HUES48 (cell line): ENCODE results near the gene MYLK.

Experiments
- H3K27ac ChIP-seq: one replicate; pipeline ENCODE4 v1.7.0; 2013; ENCODE audit warnings: low read depth, low read length, inconsistent platforms
- H3K27me3 ChIP-seq: 2 replicates; pipeline ENCODE4 v1.6.1; 2013; ENCODE audit warnings: mild to moderate bottlenecking, low read length; ENCODE audit not compliant: control insufficient read depth, insufficient read depth
- H3K36me3 ChIP-seq: 2 replicates; pipeline ENCODE4 v1.6.1; 2013; ENCODE audit warnings: low read length; ENCODE audit not compliant: control insufficient read depth, insufficient read depth
- H3K4me1 ChIP-seq: 2 replicates; pipeline ENCODE4 v1.6.1; 2013; ENCODE audit warnings: mild to moderate bottlenecking, low read length; ENCODE audit not compliant: control insufficient read depth, insufficient read depth
- H3K4me3 ChIP-seq: 2 replicates; pipeline ENCODE4 v1.5.1; 2013; ENCODE audit warnings: mild to moderate bottlenecking, low read depth, low read length
- H3K9ac ChIP-seq: 2 replicates; pipeline ENCODE4 v1.6.1; 2013; ENCODE audit warnings: mild to moderate bottlenecking, low read depth, low read length, moderate library complexity
- H3K9me3 ChIP-seq: 2 replicates; pipeline ENCODE4 v1.6.1; 2013; ENCODE audit warnings: low read length; ENCODE audit not compliant: control insufficient read depth, insufficient read depth

MYLK gene

DNA sequence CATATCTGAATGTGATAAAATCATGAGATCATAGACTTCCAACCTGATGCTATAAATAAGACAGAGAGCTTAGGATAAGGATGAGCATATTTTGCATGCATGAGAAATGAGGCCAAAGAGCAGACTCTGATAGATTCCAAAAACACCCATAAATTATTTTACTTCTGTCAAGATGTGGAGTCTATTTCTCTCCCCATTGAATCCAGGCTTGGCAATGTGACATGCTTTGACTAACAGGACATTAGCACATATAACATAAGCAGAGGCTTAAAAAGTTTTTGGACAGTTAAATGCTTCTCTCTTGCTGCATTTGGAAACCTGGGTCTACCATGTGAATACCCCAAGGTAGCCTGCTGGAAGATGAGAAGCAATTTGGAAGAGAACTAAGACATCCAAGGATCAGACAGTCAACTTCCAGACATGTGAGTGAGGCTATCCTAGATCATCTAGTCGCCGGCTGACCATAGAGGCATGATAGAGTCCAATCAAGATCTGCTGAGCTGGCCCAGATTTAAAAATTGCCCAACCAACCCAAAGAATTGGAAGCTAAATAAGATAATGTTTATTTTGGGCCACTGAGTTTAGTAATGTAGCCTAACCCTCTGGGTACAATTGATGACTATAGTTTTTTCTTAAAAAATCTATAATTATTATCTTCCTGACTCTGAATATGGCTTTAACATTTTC is 30.3 kb downstream of the MYLK start:
- Histone ChIP-seq H3K27me3 (no peaks in the 10 kb centered on the region), H3K4me1 (no peaks in the 10 kb centered on the region), H3K36me3 (no peaks in the 10 kb centered on the region), H3K9ac (no peak overlapping the region), H3K4me3 (no peak overlapping the region), H3K9me3 (0 out of 2 replicates have a peak, but pooled peaks cover 4% of the 10 kb centered on the region), H3K27ac (no peak overlapping the region)

DNA sequence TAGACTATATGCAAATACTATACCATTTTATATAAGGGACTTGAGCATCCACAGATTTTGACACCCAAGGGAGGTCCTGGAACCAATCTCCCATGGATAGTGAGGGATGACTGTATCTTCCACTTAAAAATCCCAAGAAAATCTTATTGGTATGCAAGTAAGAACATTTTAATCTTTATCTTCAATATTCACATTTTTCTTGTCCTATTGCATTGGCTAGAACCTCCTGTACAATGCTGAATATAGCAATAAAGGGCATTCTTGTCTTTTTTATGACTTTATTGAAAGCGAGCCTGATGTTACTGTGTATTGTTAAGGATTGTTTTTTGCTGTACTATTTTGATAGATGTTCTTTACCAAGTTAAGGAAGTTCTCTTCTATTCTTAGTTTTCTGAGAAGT is 36.9 kb downstream of the MYLK start:
- H3K4me3 ChIP-seq = no peak overlapping the region
- H3K4me1 ChIP-seq = no peaks in the 10 kb centered on the region; the same call in 1 of the 2 replicates
- no peaks in the 10 kb centered on the region for H3K27me3 ChIP-seq
- H3K36me3 ChIP-seq = no peaks in the 10 kb centered on the region
- H3K9me3 ChIP-seq = peaks cover 17% of the 10 kb centered on the region
- no peak overlapping the region for H3K9ac ChIP-seq
- no peak overlapping the region for H3K27ac ChIP-seq

DNA sequence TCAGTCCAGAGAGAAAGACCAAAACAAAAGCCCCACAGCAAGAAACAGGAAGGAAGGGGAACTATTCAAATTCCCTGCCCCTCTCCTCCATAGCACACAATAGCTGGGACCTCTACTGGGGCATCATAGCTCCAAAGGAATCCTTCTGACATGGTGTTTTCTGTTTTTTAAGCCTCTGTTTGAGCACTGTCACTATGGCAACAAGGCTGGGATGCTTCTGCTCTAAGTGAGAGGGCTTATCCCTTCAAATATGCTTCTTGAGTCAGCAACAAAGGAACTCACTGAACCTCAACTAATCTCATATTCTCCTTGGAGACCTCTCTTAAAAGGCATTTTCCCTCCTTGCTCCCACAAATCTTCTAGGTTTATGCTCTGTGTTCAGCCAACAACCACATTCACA is 40.5 kb downstream of the MYLK start:
- Histone ChIP-seq H3K4me1 (no peaks in the 10 kb centered on the region; the same call in 1 of the 2 replicates), H3K9ac (no peak overlapping the region), H3K36me3 (no peaks in the 10 kb centered on the region), H3K9me3 (peaks cover 17% of the 10 kb centered on the region), H3K27ac (peak overlapping the region; percentile 72), H3K4me3 (no peak overlapping the region), H3K27me3 (no peaks in the 10 kb centered on the region)

DNA sequence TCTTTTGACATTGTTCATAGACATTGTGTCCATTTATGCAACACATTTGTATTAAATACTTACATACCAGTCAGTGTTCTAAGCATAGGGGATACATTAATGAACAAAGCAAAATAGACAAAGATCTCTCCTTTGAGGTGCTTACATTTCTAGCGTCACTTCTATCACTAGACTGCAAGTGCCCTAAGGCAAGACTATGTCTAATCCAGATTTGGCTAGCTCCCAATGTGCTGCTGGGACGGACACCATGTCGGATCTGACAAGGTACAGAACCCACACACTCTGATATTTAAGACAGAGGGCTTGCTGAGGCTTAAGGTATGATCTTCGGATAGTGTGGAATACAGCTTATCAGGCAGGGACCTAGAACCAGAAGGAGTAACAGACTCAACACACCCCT is 41.4 kb downstream of the MYLK start:
- no peak overlapping the region for H3K27ac ChIP-seq
- no peak overlapping the region for H3K9ac ChIP-seq
- H3K4me3 ChIP-seq = no peak overlapping the region
- H3K9me3 ChIP-seq = peaks cover 10% of the 10 kb centered on the region; the same call in 1 of the 2 replicates
- H3K4me1 ChIP-seq = no peaks in the 10 kb centered on the region; the same call in 1 of the 2 replicates
- no peaks in the 10 kb centered on the region for H3K36me3 ChIP-seq
- H3K27me3 ChIP-seq = no peaks in the 10 kb centered on the region

DNA sequence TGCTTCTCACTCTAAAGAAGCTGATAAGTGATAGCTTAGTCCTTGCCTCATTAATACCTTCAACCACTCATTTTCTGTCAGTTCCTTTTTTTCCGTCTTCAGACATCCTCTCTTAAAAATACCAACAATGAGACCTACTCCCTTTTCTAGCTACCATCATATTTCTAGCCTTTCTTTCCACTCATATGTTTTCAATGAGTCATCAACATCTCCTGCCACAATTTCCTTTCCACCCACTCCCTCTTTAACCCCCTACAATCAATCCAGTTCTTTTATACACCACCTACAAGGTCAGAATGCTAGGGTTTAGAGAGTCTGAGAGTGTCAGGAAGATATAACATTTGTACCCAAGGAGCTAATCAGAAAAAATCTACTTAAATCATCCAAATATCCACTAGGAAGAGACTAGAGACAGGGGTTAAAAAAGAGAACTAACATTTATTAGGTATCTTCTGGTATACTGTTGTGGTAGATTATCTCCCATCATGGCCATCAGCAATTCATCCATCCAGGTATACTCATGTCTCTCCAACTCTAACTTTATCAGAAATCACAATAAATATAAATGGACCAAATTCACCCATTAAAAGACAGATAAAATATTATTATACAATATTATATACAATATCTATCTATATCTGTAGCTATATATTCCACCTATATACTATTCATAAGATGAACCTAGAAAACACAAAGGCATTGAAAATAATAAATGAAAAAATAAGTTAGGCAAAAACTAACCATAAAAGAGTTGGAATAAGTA is 42.5 kb downstream of the MYLK start:
- 0 out of 2 replicates have a peak, but pooled peaks cover 3% of the 10 kb centered on the region for H3K9me3 ChIP-seq

DNA sequence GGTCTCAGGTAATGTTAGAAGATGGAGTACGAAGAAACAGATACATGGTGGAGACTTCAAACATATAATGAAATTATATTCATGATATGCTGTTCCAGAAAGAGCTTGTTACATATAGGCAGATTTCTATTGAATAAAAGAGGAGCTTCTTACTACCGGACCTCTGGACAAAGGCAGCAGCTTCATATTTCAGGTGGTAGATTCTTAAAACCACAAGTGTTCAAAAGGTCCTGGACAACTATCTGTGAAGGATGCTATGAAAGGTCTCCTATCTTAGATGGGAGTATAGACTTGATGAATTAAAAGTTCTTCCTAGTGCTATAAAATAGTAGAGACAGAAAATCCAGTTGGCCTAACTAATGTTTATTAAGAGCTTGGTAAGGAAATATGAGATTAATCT is 43.2 kb downstream of the MYLK start:
- H3K9me3 ChIP-seq = 0 out of 2 replicates have a peak, but pooled peaks cover 3% of the 10 kb centered on the region
- no peaks in the 10 kb centered on the region; the same call in 1 of the 2 replicates for H3K4me1 ChIP-seq
- no peak overlapping the region for H3K4me3 ChIP-seq
- H3K9ac ChIP-seq = no peak overlapping the region
- H3K27me3 ChIP-seq = no peaks in the 10 kb centered on the region
- no peaks in the 10 kb centered on the region for H3K36me3 ChIP-seq
- no peak overlapping the region for H3K27ac ChIP-seq

More for the DNA sequence above, 42.5 kb downstream of the MYLK start:
- Histone ChIP-seq H3K9ac (no peak overlapping the region), H3K36me3 (no peaks in the 10 kb centered on the region), H3K4me1 (no peaks in the 10 kb centered on the region; the same call in 1 of the 2 replicates), H3K4me3 (no peak overlapping the region), H3K27ac (no peak overlapping the region), H3K27me3 (no peaks in the 10 kb centered on the region)

DNA sequence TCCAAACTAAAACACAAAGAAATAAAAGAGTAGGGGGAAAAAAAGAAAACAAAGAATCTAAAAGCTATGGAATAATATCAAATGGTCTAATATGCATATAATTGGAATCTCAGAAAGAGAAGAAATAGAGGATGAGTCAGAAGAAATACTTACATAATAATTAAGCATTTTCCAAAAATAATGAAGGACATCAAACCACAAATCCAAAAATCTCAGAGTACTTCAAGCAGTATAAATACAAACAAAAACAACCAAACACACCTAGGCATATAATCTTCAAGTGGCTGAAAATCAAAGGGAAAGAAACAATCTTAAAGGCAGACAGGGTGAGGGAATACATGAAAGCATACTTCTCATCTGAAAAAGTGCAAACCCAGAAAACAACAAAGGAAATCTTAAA is 46.3 kb downstream of the MYLK start:
- Histone ChIP-seq H3K27me3 (no peaks in the 10 kb centered on the region), H3K27ac (no peak overlapping the region), H3K4me1 (no peaks in the 10 kb centered on the region), H3K36me3 (no peaks in the 10 kb centered on the region), H3K4me3 (no peak overlapping the region), H3K9ac (no peak overlapping the region), H3K9me3 (peaks cover 3% of the 10 kb centered on the region; the same call in 1 of the 2 replicates)

DNA sequence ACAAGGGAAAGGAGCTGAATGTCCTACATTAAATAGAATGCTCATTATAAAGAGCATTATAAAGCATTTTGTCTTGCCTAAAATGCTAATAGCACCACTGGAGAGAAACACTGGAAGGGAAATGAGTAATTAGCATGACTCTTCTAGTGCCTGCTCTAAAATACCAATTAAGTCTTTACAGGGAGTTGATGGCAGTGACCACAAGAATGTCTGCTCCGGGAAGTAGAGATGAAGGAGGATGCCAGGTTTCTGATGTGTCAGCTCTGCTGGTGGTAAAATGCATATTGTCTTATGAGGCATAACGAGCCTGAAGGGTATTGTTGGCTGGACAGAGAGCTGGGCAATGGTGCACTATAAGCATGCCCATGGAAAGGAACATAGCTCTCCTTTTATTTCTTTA is 49.5 kb downstream of the MYLK start:
- no peak overlapping the region for H3K27ac ChIP-seq
- no peaks in the 10 kb centered on the region for H3K27me3 ChIP-seq
- no peaks in the 10 kb centered on the region; the same call in 1 of the 2 replicates for H3K9me3 ChIP-seq
- H3K4me1 ChIP-seq = no peaks in the 10 kb centered on the region
- H3K9ac ChIP-seq = no peak overlapping the region
- no peak overlapping the region for H3K4me3 ChIP-seq
- no peaks in the 10 kb centered on the region; the same call in 1 of the 2 replicates for H3K36me3 ChIP-seq

DNA sequence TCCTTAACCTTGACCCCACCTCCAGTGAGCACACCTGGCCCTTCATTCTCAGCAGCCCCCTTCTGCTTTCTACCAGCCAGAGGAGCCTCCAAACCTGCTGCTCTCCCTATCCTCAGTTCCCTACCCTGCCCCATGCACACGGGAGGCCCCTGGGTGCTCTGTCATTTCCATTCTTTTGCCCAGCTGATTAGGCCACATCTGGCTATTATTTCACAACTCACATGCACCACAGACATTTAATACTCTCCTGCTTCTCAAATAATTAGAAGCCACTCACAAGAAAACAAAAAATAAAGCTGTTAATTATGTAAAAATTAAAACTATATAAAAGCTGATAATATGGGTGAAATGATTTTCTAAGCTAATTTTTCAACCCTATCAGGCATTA is 50.7 kb downstream of the MYLK start:
- H3K9ac ChIP-seq = no peak overlapping the region
- peaks cover 7% of the 10 kb centered on the region for H3K9me3 ChIP-seq
- no peaks in the 10 kb centered on the region for H3K4me1 ChIP-seq
- no peaks in the 10 kb centered on the region for H3K27me3 ChIP-seq
- H3K4me3 ChIP-seq = no peak overlapping the region
- no peaks in the 10 kb centered on the region; the same call in 1 of the 2 replicates for H3K36me3 ChIP-seq
- H3K27ac ChIP-seq = no peak overlapping the region

DNA sequence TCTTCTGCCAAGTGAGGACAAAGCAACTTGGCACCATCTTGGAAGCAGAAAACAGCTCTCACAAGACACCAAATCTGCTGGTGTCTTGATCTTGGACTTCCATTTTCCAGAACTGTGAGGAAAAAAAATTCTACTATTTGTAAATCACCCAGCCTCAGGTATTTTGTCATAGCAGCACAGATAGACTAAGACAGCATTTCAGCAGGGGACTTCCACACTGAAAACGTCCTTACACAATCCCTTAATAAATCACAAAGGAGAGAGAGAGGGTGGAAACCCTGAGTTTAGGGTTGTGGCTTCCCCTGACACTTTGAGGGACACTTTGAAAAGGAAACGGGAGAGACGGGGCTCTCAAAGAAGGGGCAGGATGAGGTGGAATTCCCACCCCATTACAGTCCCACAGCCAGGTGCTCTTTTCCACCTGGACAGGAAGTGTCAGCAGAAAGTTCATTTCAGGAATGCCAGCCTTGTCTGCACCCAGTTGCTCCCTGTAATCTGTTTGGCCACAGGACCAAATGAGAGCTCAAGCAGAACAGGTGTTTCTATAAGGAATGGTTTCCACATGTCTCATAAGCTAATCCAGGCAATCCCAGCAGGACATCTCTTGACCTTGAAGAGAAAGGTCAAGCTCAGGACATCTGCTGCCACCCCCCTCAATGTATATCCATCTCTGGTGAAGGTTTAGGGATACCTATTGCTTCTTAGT is 51.3 kb downstream of the MYLK start:
- no peaks in the 10 kb centered on the region for H3K4me1 ChIP-seq
- H3K27me3 ChIP-seq = no peaks in the 10 kb centered on the region
- H3K4me3 ChIP-seq = no peak overlapping the region
- H3K9me3 ChIP-seq = peaks cover 12% of the 10 kb centered on the region
- H3K36me3 ChIP-seq = no peaks in the 10 kb centered on the region; the same call in 1 of the 2 replicates
- H3K27ac ChIP-seq = no peak overlapping the region
- H3K9ac ChIP-seq = no peak overlapping the region
